ENCODE results near the gene CDH19.

GRCh38 chr18:66555585-66555984 lies 48.3 kb downstream of the CDH19 start:
- TF ChIP-seq, protein P1, sequence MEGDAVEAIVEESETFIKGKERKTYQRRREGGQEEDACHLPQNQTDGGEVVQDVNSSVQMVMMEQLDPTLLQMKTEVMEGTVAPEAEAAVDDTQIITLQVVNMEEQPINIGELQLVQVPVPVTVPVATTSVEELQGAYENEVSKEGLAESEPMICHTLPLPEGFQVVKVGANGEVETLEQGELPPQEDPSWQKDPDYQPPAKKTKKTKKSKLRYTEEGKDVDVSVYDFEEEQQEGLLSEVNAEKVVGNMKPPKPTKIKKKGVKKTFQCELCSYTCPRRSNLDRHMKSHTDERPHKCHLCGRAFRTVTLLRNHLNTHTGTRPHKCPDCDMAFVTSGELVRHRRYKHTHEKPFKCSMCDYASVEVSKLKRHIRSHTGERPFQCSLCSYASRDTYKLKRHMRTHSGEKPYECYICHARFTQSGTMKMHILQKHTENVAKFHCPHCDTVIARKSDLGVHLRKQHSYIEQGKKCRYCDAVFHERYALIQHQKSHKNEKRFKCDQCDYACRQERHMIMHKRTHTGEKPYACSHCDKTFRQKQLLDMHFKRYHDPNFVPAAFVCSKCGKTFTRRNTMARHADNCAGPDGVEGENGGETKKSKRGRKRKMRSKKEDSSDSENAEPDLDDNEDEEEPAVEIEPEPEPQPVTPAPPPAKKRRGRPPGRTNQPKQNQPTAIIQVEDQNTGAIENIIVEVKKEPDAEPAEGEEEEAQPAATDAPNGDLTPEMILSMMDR (IDR thresholded peaks at IDR 0.05), result no peak
- no peak for TF ChIP-seq POLR2A (IDR thresholded peaks at IDR 0.05)
